Effector memory CD4-positive, alpha-beta T cell (primary cell): ENCODE results near the gene ATP8A1.
A peak's percentile ranks its signal among the peaks of the same experiment; 100 is the strongest.

Experiments used
- DNase-seq, 3 donors: peaks; one replicate each; pipeline ENCODE4 v3.0.0-alpha.2; 2020
- H3K27ac ChIP-seq: 2 replicates; pipeline ENCODE4 v1.7.0; 2013; ENCODE audit warnings: mild to moderate bottlenecking, low read length, moderate library complexity; ENCODE audit not compliant: insufficient read depth, poor library complexity, severe bottlenecking
- H3K27me3 ChIP-seq: replicated peaks from 2 replicates; pipeline ENCODE4 v1.7.0; 2013; ENCODE audit warnings: mild to moderate bottlenecking, low read length; ENCODE audit not compliant: insufficient read depth, control insufficient read depth, poor library complexity, severe bottlenecking
- H3K36me3 ChIP-seq: 2 replicates; pipeline ENCODE4 v1.7.0; 2013; ENCODE audit warnings: mild to moderate bottlenecking, low read length, moderate library complexity; ENCODE audit not compliant: control insufficient read depth, insufficient read depth
- H3K4me1 ChIP-seq: 2 replicates; pipeline ENCODE4 v1.7.0; 2013; ENCODE audit warnings: low read length, mild to moderate bottlenecking; ENCODE audit not compliant: control insufficient read depth, insufficient read depth, poor library complexity, severe bottlenecking
- H3K4me3 ChIP-seq: 2 replicates; pipeline ENCODE4 v1.7.0; 2013; ENCODE audit warnings: low read length, low read depth, mild to moderate bottlenecking; ENCODE audit not compliant: insufficient read depth, poor library complexity, severe bottlenecking
- H3K9me3 ChIP-seq: 2 replicates; pipeline ENCODE4 v1.7.0; 2013; ENCODE audit warnings: mild to moderate bottlenecking, low read length, moderate library complexity; ENCODE audit not compliant: control insufficient read depth

ATP8A1 gene

GRCh38 chr4:42579903-42580302 lies 77.0 kb downstream of the ATP8A1 start:
- DNase-seq = no peak
- H3K4me3 ChIP-seq = no peak overlapping the region
- no peaks in the 10 kb centered on the region for H3K4me1 ChIP-seq
- H3K27me3 ChIP-seq = no peaks in the 10 kb centered on the region
- H3K27ac ChIP-seq = no peak overlapping the region
- H3K9me3 ChIP-seq = no peaks in the 10 kb centered on the region
- H3K36me3 ChIP-seq = peaks cover 3% of the 10 kb centered on the region

GRCh38 chr4:42578187-42578586 lies 78.7 kb downstream of the ATP8A1 start:
- DNase-seq = no peak
- Histone ChIP-seq H3K4me3 (no peak overlapping the region), H3K27ac (no peak overlapping the region), H3K4me1 (no peaks in the 10 kb centered on the region), H3K36me3 (no peaks in the 10 kb centered on the region), H3K9me3 (no peaks in the 10 kb centered on the region), H3K27me3 (no peaks in the 10 kb centered on the region)

GRCh38 chr4:42574870-42575430 lies 82.0 kb downstream of the ATP8A1 start:
- Histone ChIP-seq H3K27ac (no peak overlapping the region), H3K4me1 (no peaks in the 10 kb centered on the region), H3K4me3 (no peak overlapping the region), H3K9me3 (no peaks in the 10 kb centered on the region), H3K27me3 (no peaks in the 10 kb centered on the region), H3K36me3 (no peaks in the 10 kb centered on the region)
- no peak for DNase-seq

- Histone ChIP-seq H3K36me3 (no peaks in the 10 kb centered on the region), H3K4me1 (no peaks in the 10 kb centered on the region), H3K4me3 (no peak overlapping the region), H3K9me3 (no peaks in the 10 kb centered on the region), H3K27me3 (no peaks in the 10 kb centered on the region), H3K27ac (no peak overlapping the region)
- DNase-seq = no peak
These were observed 83.7 kb downstream of the ATP8A1 start for GRCh38 chr4:42573249-42573648.

- Histone ChIP-seq H3K4me1 (no peaks in the 10 kb centered on the region), H3K36me3 (no peaks in the 10 kb centered on the region), H3K27me3 (no peaks in the 10 kb centered on the region), H3K4me3 (no peak overlapping the region), H3K9me3 (no peaks in the 10 kb centered on the region), H3K27ac (no peak overlapping the region)
- no peak for DNase-seq
These were observed 86.7 kb downstream of the ATP8A1 start for GRCh38 chr4:42570221-42570620.

GRCh38 chr4:42568610-42569207 lies 88.2 kb downstream of the ATP8A1 start:
- Histone ChIP-seq H3K27ac (no peak overlapping the region), H3K9me3 (no peaks in the 10 kb centered on the region), H3K4me3 (no peak overlapping the region), H3K27me3 (no peaks in the 10 kb centered on the region), H3K36me3 (no peaks in the 10 kb centered on the region), H3K4me1 (no peaks in the 10 kb centered on the region)
- peak; percentile 6 to 45 (median 15) for DNase-seq

- H3K9me3 ChIP-seq = no peaks in the 10 kb centered on the region
- DNase-seq = no peak
- H3K4me1 ChIP-seq = no peaks in the 10 kb centered on the region
- H3K4me3 ChIP-seq = no peak overlapping the region
- no peaks in the 10 kb centered on the region for H3K27me3 ChIP-seq
- H3K27ac ChIP-seq = no peak overlapping the region
- H3K36me3 ChIP-seq = peaks cover 3% of the 10 kb centered on the region
These were observed 90.1 kb downstream of the ATP8A1 start for GRCh38 chr4:42566835-42567234.

- no peaks in the 10 kb centered on the region for H3K9me3 ChIP-seq
- no peaks in the 10 kb centered on the region for H3K4me1 ChIP-seq
- no peak overlapping the region for H3K27ac ChIP-seq
- peaks cover 3% of the 10 kb centered on the region for H3K36me3 ChIP-seq
- H3K27me3 ChIP-seq = no peaks in the 10 kb centered on the region
- no peak overlapping the region for H3K4me3 ChIP-seq
- DNase-seq = no peak
These were observed 94.9 kb downstream of the ATP8A1 start for GRCh38 chr4:42562016-42562415.

GRCh38 chr4:42561031-42561430 lies 95.9 kb downstream of the ATP8A1 start:
- no peaks in the 10 kb centered on the region for H3K9me3 ChIP-seq
- H3K27ac ChIP-seq = no peak overlapping the region
- peaks cover 3% of the 10 kb centered on the region for H3K36me3 ChIP-seq
- no peak overlapping the region for H3K4me3 ChIP-seq
- H3K27me3 ChIP-seq = no peaks in the 10 kb centered on the region
- no peaks in the 10 kb centered on the region for H3K4me1 ChIP-seq
- no peak for DNase-seq

GRCh38 chr4:42560467-42560861 lies 96.4 kb downstream of the ATP8A1 start:
- no peak overlapping the region for H3K27ac ChIP-seq
- no peaks in the 10 kb centered on the region for H3K27me3 ChIP-seq
- no peak overlapping the region for H3K4me3 ChIP-seq
- no peaks in the 10 kb centered on the region for H3K4me1 ChIP-seq
- DNase-seq = no peak
- no peaks in the 10 kb centered on the region for H3K9me3 ChIP-seq
- H3K36me3 ChIP-seq = peaks cover 3% of the 10 kb centered on the region
